Spleen (tissue), 7 donors: ENCODE data around the gene MCTP1.

ENCODE experiments used
- CTCF ChIP-seq, 11 experiments: fragments of 200-600 bp in 7 of 11; fragments of 450-650 bp in 4 of 11; sonication (generic) in 4 of 11; IDR thresholded peaks in 8 of 11; conservative IDR thresholded peaks in 3 of 11; 1 replicate in 7 of 11; 2 replicates in 4 of 11; pipeline versions ENCODE4 v1.4.0 to v1.8.0; 2016 to 2021; ENCODE audit warnings: antibody characterized with exemption in 11 of 11, inconsistent platforms in 4 of 11, mild to moderate bottlenecking in 1 of 11
- POLR2A ChIP-seq, 3 donors: fragments of 450-650 bp; IDR thresholded peaks; one replicate each; pipeline ENCODE4 v1.5.1; 2017; ENCODE audit warnings: antibody characterized with exemption in 3 of 3, mild to moderate bottlenecking in 1 of 3
- POLR2AphosphoS5 ChIP-seq, 3 donors: sonication (generic); formaldehyde crosslinking; IDR thresholded peaks; one replicate each; pipeline ENCODE4 v1.5.1; 2017; ENCODE audit warnings: antibody characterized with exemption in 3 of 3
- donor health status: DM: no; HTN: no; CAD: no; lungs with moderate emphysema.
- donor health status: DM: no; HTN: no; CAD: no.
- donor health status: DM: no; HTN: no; CAD: no.

GRCh38 chr5:94888674-94889073 lies 396.2 kb downstream of the MCTP1 start:
- TF ChIP-seq POLR2A (IDR thresholded peaks at IDR 0.05), result no peak
- TF ChIP-seq CTCF (IDR thresholded peaks at IDR 0.05 in 8 of 11, conservative IDR thresholded peaks at IDR 0.05 in 3 of 11), result no peak
- TF ChIP-seq POLR2AphosphoS5 (IDR thresholded peaks at IDR 0.05), result no peak
